Immature natural killer cell (primary cell): ENCODE results near the gene BAMBI. TPM values are rescaled to one million over a fixed set of nuclear protein-coding genes. Genes with fewer than 3 reads are reported as not detected.

Experiments used
- DNase-seq, 3 donors: peaks; one replicate each; pipeline ENCODE4 v3.0.0; 2022; ENCODE audit warnings: mixed read lengths in 1 of 3
- H3K27ac Mint-ChIP-seq, 6 donors: one replicate each; pipeline ENCODE4 v1.8.0; 2020; ENCODE audit warnings: mixed read lengths in 6 of 6, mild to moderate bottlenecking in 5 of 6, inconsistent platforms in 4 of 6, moderate library complexity in 3 of 6
- H3K27me3 Mint-ChIP-seq, 3 donors: one replicate each; pipeline ENCODE4 v1.8.0; 2020 to 2021; ENCODE audit warnings: low read depth in 3 of 3, mild to moderate bottlenecking in 3 of 3, mixed read lengths in 3 of 3, moderate library complexity in 3 of 3, inconsistent platforms in 1 of 3
- H3K36me3 Mint-ChIP-seq, 3 donors: one replicate each; pipeline ENCODE4 v1.8.0; 2020; ENCODE audit warnings: mixed read lengths in 3 of 3, inconsistent platforms in 2 of 3, mild to moderate bottlenecking in 2 of 3
- H3K4me1 Mint-ChIP-seq, 2 donors: one replicate each; pipeline ENCODE4 v1.8.0; 2020; ENCODE audit warnings: inconsistent platforms in 2 of 2, mild to moderate bottlenecking in 2 of 2, mixed read lengths in 2 of 2, moderate library complexity in 1 of 2
- H3K4me3 Mint-ChIP-seq, 5 donors: one replicate each; pipeline ENCODE4 v1.8.0; 2020; ENCODE audit warnings: mild to moderate bottlenecking in 5 of 5, mixed read lengths in 5 of 5, inconsistent platforms in 3 of 5, moderate library complexity in 3 of 5
- H3K9me3 Mint-ChIP-seq, 6 donors: one replicate each; pipeline ENCODE4 v1.8.0; 2020; ENCODE audit warnings: mild to moderate bottlenecking in 6 of 6, mixed read lengths in 6 of 6, inconsistent platforms in 4 of 6, moderate library complexity in 3 of 6
- polyA plus RNA-seq, 3 donors: library from polyadenylated mRNA; unstranded; fragments of 300-500 nt; fragmentation: Illumina TruSeq; gene quantifications; one replicate each; pipeline ENCODE4 v1.2.3, GENCODE V29; 2021

The BAMBI gene
- polyA plus RNA-seq, 3 donors from 2014 or later = 0.23 to 0.28 TPM; not detected in 1

- DNase-seq = no peak
- H3K4me3 Mint-ChIP-seq = no peak overlapping the region
- no peaks in the 10 kb centered on the region for H3K4me1 Mint-ChIP-seq
- H3K27me3 Mint-ChIP-seq = peaks cover 1 to 16% (median 7%) of the 10 kb centered on the region in 3 donors
- H3K36me3 Mint-ChIP-seq = no peaks in the 10 kb centered on the region
- H3K9me3 Mint-ChIP-seq = no peaks in the 10 kb centered on the region
- no peak overlapping the region for H3K27ac Mint-ChIP-seq
These were observed 27.3 kb downstream of the BAMBI start for GRCh38 chr10:28704464-28705161.

DNA sequence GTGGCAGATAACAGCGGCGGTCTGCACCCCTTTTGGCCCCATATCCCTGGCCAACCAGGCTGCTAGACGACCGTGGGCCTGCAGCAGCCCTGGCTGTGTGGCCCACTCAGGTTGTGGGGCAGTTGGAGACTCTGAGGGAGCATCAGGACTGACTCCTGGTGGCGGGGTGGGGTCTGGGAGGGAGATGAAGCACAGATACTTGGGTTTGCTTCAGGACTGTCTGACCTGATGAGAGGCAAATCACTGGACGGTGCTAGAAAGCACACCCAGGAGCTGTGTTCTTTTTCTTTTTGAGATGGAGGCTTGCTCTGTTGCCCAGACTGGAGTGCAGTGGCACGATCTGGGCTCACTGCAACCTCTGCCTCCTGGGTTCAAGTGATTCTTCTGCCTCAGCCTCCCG lies 28.2 kb downstream of the BAMBI start:
- Mint-ChIP-seq H3K27ac (no peak overlapping the region), H3K4me1 (no peaks in the 10 kb centered on the region), H3K9me3 (no peaks in the 10 kb centered on the region), H3K36me3 (no peaks in the 10 kb centered on the region), H3K4me3 (no peak overlapping the region), H3K27me3 (peaks cover 1 to 16% (median 7%) of the 10 kb centered on the region in 3 donors)
- DNase-seq = no peak

- no peak overlapping the region for H3K27ac Mint-ChIP-seq
- peaks cover 0 to 8% (median 0%) of the 10 kb centered on the region in 3 donors for H3K27me3 Mint-ChIP-seq
- no peak for DNase-seq
- no peaks in the 10 kb centered on the region for H3K36me3 Mint-ChIP-seq
- no peak overlapping the region for H3K4me3 Mint-ChIP-seq
- no peaks in the 10 kb centered on the region for H3K4me1 Mint-ChIP-seq
- H3K9me3 Mint-ChIP-seq = no peaks in the 10 kb centered on the region
These were observed 31.8 kb downstream of the BAMBI start for GRCh38 chr10:28709001-28709710.

DNA sequence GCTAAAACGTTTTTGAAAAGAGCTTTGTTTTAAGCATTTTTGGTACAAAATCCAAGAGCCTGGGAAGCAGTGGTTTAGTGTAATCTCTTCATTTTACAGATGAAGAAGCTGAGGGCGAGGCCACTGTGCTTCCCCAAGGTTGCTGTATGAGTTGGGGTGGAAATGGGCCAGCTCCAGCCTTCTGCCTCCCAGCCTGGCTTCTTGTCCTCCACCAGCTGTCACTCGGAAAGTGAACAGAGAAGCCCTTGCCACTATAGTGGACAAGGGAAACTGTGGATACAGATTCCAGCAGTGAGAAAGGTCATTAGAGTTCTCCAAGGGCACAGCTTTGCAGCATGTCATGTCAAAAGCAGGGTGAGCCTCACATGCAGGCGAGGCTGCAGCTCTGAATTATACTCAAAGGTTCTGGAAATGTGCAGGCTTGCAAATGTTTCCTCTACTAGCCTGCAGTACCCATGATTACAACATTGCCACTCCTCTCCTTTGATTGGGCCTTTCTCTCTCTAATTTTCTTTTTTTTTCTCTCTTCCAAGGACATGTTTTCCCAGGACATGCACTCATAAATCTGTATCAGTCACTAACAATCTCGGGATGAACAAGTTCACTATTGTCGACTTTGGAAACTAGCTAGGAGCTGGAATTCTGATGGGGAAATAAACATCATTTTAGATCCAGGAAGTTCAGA lies 33.0 kb downstream of the BAMBI start:
- peaks cover 0 to 5% (median 0%) of the 10 kb centered on the region in 3 donors for H3K27me3 Mint-ChIP-seq
- H3K27ac Mint-ChIP-seq = no peak overlapping the region
- H3K36me3 Mint-ChIP-seq = no peaks in the 10 kb centered on the region

DNA sequence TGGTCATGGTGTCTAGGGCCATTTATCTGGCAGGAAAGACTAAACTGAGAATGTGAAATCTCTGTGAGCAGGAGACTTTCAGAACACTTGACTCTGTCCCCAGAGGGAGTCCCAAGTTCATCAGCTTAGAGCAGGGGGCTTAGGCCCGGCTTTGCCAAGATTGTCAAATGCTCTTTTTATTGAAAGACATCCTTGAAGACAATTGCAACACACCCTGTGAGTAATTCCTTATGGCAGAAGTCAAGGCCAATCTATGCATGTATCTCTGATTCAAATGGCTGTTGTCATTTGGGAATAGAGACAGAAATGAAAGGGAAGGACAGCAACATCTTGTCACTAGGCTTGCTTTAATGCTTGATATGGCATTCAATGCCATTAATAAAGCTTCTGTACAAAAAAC lies 33.7 kb downstream of the BAMBI start:
- no peak overlapping the region for H3K27ac Mint-ChIP-seq
- H3K9me3 Mint-ChIP-seq = no peaks in the 10 kb centered on the region
- DNase-seq = no peak

More for the DNA sequence above, 33.0 kb downstream of the BAMBI start:
- no peak for DNase-seq
- no peaks in the 10 kb centered on the region for H3K9me3 Mint-ChIP-seq
- no peaks in the 10 kb centered on the region for H3K4me1 Mint-ChIP-seq
- no peak overlapping the region for H3K4me3 Mint-ChIP-seq

GRCh38 chr10:28711776-28712175 lies 34.5 kb downstream of the BAMBI start:
- Mint-ChIP-seq H3K9me3 (no peaks in the 10 kb centered on the region), H3K36me3 (no peaks in the 10 kb centered on the region), H3K27me3 (no peaks in the 10 kb centered on the region), H3K27ac (no peak overlapping the region), H3K4me1 (no peaks in the 10 kb centered on the region), H3K4me3 (no peak overlapping the region)
- DNase-seq = no peak

More for the DNA sequence above, 33.7 kb downstream of the BAMBI start:
- Mint-ChIP-seq H3K4me1 (no peaks in the 10 kb centered on the region), H3K36me3 (no peaks in the 10 kb centered on the region), H3K27me3 (peaks cover 0 to 3% (median 0%) of the 10 kb centered on the region in 3 donors), H3K4me3 (no peak overlapping the region)

DNA sequence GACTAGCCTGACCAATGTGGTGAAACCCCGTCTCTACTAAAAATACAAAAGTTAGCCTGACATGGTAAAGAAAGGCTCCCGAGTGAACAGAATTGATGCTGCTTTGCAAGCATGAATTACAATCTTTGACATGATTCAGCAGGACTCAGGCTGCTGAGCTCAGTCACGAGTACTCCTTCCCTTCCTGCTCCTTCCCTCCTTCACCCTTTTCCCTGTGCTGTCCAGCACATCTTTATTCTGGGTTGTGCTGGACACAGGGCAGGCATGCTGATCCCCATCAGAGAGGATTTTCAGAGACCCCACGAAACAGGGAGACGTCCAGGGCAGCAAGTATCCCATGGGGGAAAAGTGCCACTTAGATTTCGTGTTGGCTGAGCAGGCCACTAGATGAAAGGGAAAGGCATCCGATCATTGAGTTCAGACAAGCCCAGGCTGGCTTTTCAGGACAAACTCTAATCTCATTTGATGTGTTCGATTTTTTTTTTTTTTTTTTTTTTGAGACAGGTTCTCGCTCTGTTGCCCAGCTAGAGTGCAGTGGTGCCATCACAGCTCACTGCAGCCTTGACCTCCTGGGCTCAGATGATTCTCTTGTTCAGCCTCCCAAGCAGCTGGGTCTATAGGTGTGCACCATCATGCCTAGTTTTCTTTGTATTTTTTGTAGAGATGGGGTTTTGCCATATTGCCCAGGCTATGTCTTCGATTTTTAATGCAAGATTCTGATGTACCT lies 36.5 kb downstream of the BAMBI start:
- Mint-ChIP-seq H3K36me3 (no peaks in the 10 kb centered on the region), H3K9me3 (no peaks in the 10 kb centered on the region), H3K27me3 (peaks cover 0 to 7% (median 0%) of the 10 kb centered on the region in 3 donors), H3K4me1 (no peaks in the 10 kb centered on the region), H3K27ac (no peak overlapping the region), H3K4me3 (no peak overlapping the region)
- no peak for DNase-seq

DNA sequence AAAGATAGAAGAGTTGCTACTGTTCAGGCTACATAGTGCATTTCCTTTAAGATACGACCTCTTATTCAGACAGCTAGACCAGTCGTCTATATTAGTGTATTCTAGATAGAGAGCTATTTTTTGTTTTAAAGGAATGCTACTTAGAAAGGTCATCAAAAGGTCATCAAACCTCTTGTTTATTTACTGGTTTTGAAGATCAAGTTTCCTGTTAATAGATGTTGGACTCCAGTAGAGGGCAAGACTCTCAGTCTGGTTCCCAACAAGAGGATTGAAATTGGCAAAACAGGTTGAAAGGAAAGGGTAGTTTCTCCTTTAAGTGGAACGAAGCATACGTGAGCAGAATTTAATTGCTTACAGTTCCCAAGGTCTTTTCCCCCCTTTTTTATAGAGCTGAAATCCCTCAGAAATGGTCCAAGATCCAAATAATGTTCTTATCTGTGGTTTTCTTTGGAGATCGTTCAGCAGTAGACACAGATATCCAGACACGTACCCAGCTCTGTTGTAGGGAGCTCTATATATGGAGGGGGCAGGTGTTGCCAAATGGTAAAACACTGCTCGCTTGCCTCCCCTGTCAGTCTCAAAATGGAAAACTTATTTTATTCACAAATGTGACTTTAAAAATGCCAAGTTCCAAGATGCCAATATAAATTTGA lies 37.2 kb downstream of the BAMBI start:
- no peaks in the 10 kb centered on the region for H3K4me1 Mint-ChIP-seq
- no peak overlapping the region for H3K27ac Mint-ChIP-seq
- peaks cover 0 to 7% (median 3%) of the 10 kb centered on the region in 3 donors for H3K27me3 Mint-ChIP-seq
- no peak for DNase-seq
- H3K4me3 Mint-ChIP-seq = no peak overlapping the region
- H3K36me3 Mint-ChIP-seq = no peaks in the 10 kb centered on the region
- peaks cover 0 to 2% (median 0%) of the 10 kb centered on the region in 6 donors for H3K9me3 Mint-ChIP-seq

- Mint-ChIP-seq H3K4me1 (no peaks in the 10 kb centered on the region), H3K27me3 (peaks cover 0 to 7% (median 3%) of the 10 kb centered on the region in 3 donors), H3K9me3 (peaks cover 0 to 5% (median 0%) of the 10 kb centered on the region in 6 donors), H3K36me3 (no peaks in the 10 kb centered on the region), H3K27ac (no peak overlapping the region), H3K4me3 (no peak overlapping the region)
- no peak for DNase-seq
These were observed 37.9 kb downstream of the BAMBI start for GRCh38 chr10:28715246-28715645.

GRCh38 chr10:28715757-28716156 lies 38.4 kb downstream of the BAMBI start:
- Mint-ChIP-seq H3K27ac (no peak overlapping the region), H3K9me3 (peaks cover 0 to 5% (median 0%) of the 10 kb centered on the region in 6 donors), H3K4me3 (no peak overlapping the region), H3K27me3 (peaks cover 0 to 7% (median 3%) of the 10 kb centered on the region in 3 donors), H3K36me3 (no peaks in the 10 kb centered on the region), H3K4me1 (no peaks in the 10 kb centered on the region)
- DNase-seq = no peak

- Mint-ChIP-seq H3K27me3 (peaks cover 0 to 10% (median 3%) of the 10 kb centered on the region in 3 donors), H3K27ac (no peak overlapping the region), H3K36me3 (no peaks in the 10 kb centered on the region), H3K9me3 (peaks cover 0 to 5% (median 0%) of the 10 kb centered on the region in 6 donors), H3K4me3 (no peak overlapping the region), H3K4me1 (no peaks in the 10 kb centered on the region)
- no peak for DNase-seq
These were observed 39.4 kb downstream of the BAMBI start for GRCh38 chr10:28716748-28717147.

- H3K4me3 Mint-ChIP-seq = no peak overlapping the region
- peaks cover 0 to 5% (median 0%) of the 10 kb centered on the region in 6 donors for H3K9me3 Mint-ChIP-seq
- DNase-seq = no peak
- H3K27me3 Mint-ChIP-seq = peaks cover 0 to 12% (median 7%) of the 10 kb centered on the region in 3 donors
- H3K4me1 Mint-ChIP-seq = peaks cover 0 to 3% of the 10 kb centered on the region in 2 donors
- H3K36me3 Mint-ChIP-seq = no peaks in the 10 kb centered on the region
- H3K27ac Mint-ChIP-seq = no peak overlapping the region
These were observed 40.4 kb downstream of the BAMBI start for GRCh38 chr10:28717656-28718201.
